Measurements from ENCODE around the gene EFCAB14. TPM values are rescaled to one million over a fixed set of nuclear protein-coding genes. Genes with fewer than 3 reads are reported as not detected.

The EFCAB14 gene
- total RNA-seq, 1 donor from 2014 or later, result 64.6 TPM

- no peak for DNase-seq (ENCODE audit: extremely low spot score, unreplicated experiment)
- Mint-ChIP-seq H3K27ac (no peak overlapping the region), H3K4me1 (ENCODE audit: unreplicated experiment) (peaks cover 15% of the 10 kb centered on the region), H3K27me3 (no peaks in the 10 kb centered on the region), H3K4me3 (no peak overlapping the region), H3K9me3 (no peaks in the 10 kb centered on the region), H3K36me3 (peaks cover 47% of the 10 kb centered on the region)
- no peak for TF ChIP-seq CTCF (conservative IDR thresholded peaks at IDR 0.05)
These were observed 80.0 kb downstream of the EFCAB14 start for GRCh38 chr1:46638921-46639320.

DNA sequence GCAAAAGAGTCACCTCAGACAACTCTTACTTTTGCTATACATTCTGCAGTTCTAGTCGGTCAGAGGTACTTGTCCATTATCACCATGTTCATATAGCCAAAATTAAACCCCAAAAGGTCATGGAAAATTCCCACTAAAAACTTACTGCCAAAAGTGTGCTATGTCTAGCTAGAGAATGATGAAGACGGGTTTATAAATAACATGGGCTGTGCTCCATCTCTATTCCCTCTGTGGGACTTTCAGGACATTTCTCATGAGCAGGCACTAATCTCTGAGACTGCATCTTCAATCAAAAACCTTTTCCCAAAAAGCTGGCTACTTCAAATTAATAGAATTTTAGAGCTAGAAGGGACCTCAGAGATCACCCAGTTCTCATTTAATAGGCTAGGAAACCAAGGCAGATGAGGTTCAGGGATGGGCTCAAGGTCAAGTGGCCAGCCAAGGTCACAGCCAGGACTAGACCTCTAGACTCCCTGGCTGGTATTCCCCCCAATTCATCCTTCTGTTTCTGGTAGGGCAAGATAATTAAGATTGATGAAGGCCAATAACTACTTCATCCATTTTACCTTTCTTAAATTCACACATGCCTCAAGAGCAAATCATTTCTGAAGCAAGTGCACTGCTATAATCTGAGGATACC, 81.3 kb downstream of the EFCAB14 start:
- Mint-ChIP-seq H3K4me3 (no peak overlapping the region), H3K27me3 (no peaks in the 10 kb centered on the region), H3K9me3 (no peaks in the 10 kb centered on the region), H3K27ac (no peak overlapping the region), H3K4me1 (ENCODE audit: unreplicated experiment) (peaks cover 10% of the 10 kb centered on the region), H3K36me3 (peaks cover 52% of the 10 kb centered on the region)
- no peak for DNase-seq (ENCODE audit: extremely low spot score, unreplicated experiment)
- TF ChIP-seq CTCF (conservative IDR thresholded peaks at IDR 0.05), result no peak

GRCh38 chr1:46635205-46635604, 83.7 kb downstream of the EFCAB14 start:
- Mint-ChIP-seq H3K9me3 (no peaks in the 10 kb centered on the region), H3K36me3 (peaks cover 51% of the 10 kb centered on the region), H3K27me3 (no peaks in the 10 kb centered on the region), H3K4me1 (ENCODE audit: unreplicated experiment) (peaks cover 10% of the 10 kb centered on the region), H3K4me3 (no peak overlapping the region), H3K27ac (no peak overlapping the region)
- no peak for DNase-seq (ENCODE audit: extremely low spot score, unreplicated experiment)
- TF ChIP-seq CTCF (conservative IDR thresholded peaks at IDR 0.05), result no peak

GRCh38 chr1:46630719-46631118, 88.2 kb downstream of the EFCAB14 start:
- no peak for TF ChIP-seq CTCF (conservative IDR thresholded peaks at IDR 0.05)
- H3K4me3 Mint-ChIP-seq, result no peak overlapping the region
- no peaks in the 10 kb centered on the region for H3K9me3 Mint-ChIP-seq
- no peak for DNase-seq (ENCODE audit: extremely low spot score, unreplicated experiment)
- H3K27me3 Mint-ChIP-seq, result no peaks in the 10 kb centered on the region
- H3K36me3 Mint-ChIP-seq, result peaks cover 34% of the 10 kb centered on the region
- H3K4me1 Mint-ChIP-seq (ENCODE audit: unreplicated experiment), result no peaks in the 10 kb centered on the region
- no peak overlapping the region for H3K27ac Mint-ChIP-seq

Other genes with a start within 250 kb of the EFCAB14 start
- 0.10 TPM in 1 of 2 replicates, not detected in the other for gene DMBX1, start 229.3 kb downstream of the EFCAB14 start, total RNA-seq (ENCODE audit: low replicate concordance)
- gene KNCN, start 167.5 kb downstream of the EFCAB14 start, total RNA-seq (ENCODE audit: low replicate concordance), result not detected in 2 replicates
- 29.4 and 39.7 TPM in 2 replicates for gene MKNK1, start 114.8 kb downstream of the EFCAB14 start, total RNA-seq (ENCODE audit: low replicate concordance)
- 5.7 and 6.8 TPM in 2 replicates for gene MOB3C, start 102.3 kb downstream of the EFCAB14 start, total RNA-seq (ENCODE audit: low replicate concordance)
- gene ATPAF1, start 50.8 kb downstream of the EFCAB14 start, total RNA-seq (ENCODE audit: low replicate concordance), result 45.9 and 55.7 TPM in 2 replicates
- not detected in 2 replicates for gene TEX38, start 47.3 kb downstream of the EFCAB14 start, total RNA-seq (ENCODE audit: low replicate concordance)
- 25.7 and 28.9 TPM in 2 replicates for gene CYP4B1, start 79.9 kb upstream of the EFCAB14 start, total RNA-seq (ENCODE audit: low replicate concordance)
- not detected in 2 replicates for gene CYP4A11, start 222.4 kb upstream of the EFCAB14 start, total RNA-seq (ENCODE audit: low replicate concordance)

Measured in type B pancreatic cell (in vitro differentiated cells).